H1 (cell line): ENCODE data around the gene EBF3. TPM values are rescaled to one million over a fixed set of nuclear protein-coding genes. Genes with fewer than 3 reads are reported as not detected.

Experiments used
- CTCF ChIA-PET: fragments of 300-600 bp; sonication (Branson Sonifier 250); formaldehyde crosslinking; loops from one replicate; lab custom pipeline; 2021; ENCODE audit not compliant: partially characterized antibody; lab: Charles Lee
- POLR2A ChIA-PET: fragments of 300-600 bp; sonication (Branson Sonifier 250); formaldehyde crosslinking; loops from one replicate; lab custom pipeline; 2021; ENCODE audit warnings: inconsistent platforms; ENCODE audit not compliant: partially characterized antibody; lab: Charles Lee
- DNase-seq, 2 experiments: peaks; one replicate each; pipeline versions ENCODE4 v3.0.0 to v3.0.0-alpha.2; 2010 to 2022; ENCODE audit warnings: low spot score in 2 of 2, low read depth in 1 of 2, mixed read lengths in 1 of 2
- FAIRE-seq: peaks from 2 replicates; lab custom pipeline; 2011; peaks lifted over from hg19 to GRCh38; lab: Jason Lieb, UNC
- H2AFZ ChIP-seq: 2 replicates; pipeline ENCODE4 v1.8.1; 2012; ENCODE audit warnings: low read length, inconsistent platforms
- H2AK5ac ChIP-seq: 2 replicates; pipeline ENCODE4 v1.6.1; 2013; ENCODE audit warnings: low read depth, low read length
- H2BK120ac ChIP-seq: replicated peaks from 2 replicates; pipeline ENCODE3; 2013; ENCODE audit warnings: low read depth, low read length, inconsistent platforms
- H2BK12ac ChIP-seq: 2 replicates; pipeline ENCODE4 v1.6.1; 2013; ENCODE audit warnings: low read depth, low read length
- H2BK15ac ChIP-seq: 2 replicates; pipeline ENCODE4 v1.6.1; 2013; ENCODE audit warnings: low read length
- H2BK20ac ChIP-seq: 2 replicates; pipeline ENCODE4 v1.6.1; 2013; ENCODE audit warnings: low read length
- H2BK5ac ChIP-seq: 2 replicates; pipeline ENCODE4 v1.6.1; 2013; ENCODE audit warnings: low read depth, low read length
- H3K14ac ChIP-seq: 2 replicates; pipeline ENCODE4 v1.6.1; 2013; ENCODE audit warnings: inconsistent platforms; ENCODE audit not compliant: insufficient read length
- H3K18ac ChIP-seq: 2 replicates; pipeline ENCODE4 v1.6.1; 2013; ENCODE audit warnings: low read length; ENCODE audit errors: extremely low read depth
- H3K23ac ChIP-seq: 2 replicates; pipeline ENCODE4 v1.6.1; 2013; ENCODE audit warnings: inconsistent platforms; ENCODE audit not compliant: insufficient read length
- H3K23me2 ChIP-seq: 2 replicates; pipeline ENCODE4 v1.6.1; 2013; ENCODE audit warnings: low read depth, low read length
- H3K27ac ChIP-seq: 2 replicates; pipeline ENCODE4 v1.6.1; 2011; ENCODE audit warnings: low read depth, low read length, inconsistent platforms
- H3K27me3 ChIP-seq, 4 experiments: replicated peaks in 1 of 4; 1 replicate in 1 of 4; 2 replicates in 3 of 4; pipeline versions ENCODE4 v1.6.1 to v1.8.1; 2011 to 2013; ENCODE audit warnings: low read length in 3 of 4, mild to moderate bottlenecking in 3 of 4, inconsistent platforms in 2 of 4, mixed read lengths in 2 of 4, moderate library complexity in 1 of 4; ENCODE audit not compliant: control insufficient read depth in 3 of 4, insufficient read depth in 3 of 4; ENCODE audit errors: extremely low read depth in 1 of 4
- H3K36me3 ChIP-seq, 4 experiments: 2 replicates each; pipeline versions ENCODE4 v1.6.1 to v1.8.1; 2011 to 2013; ENCODE audit warnings: mild to moderate bottlenecking in 4 of 4, low read length in 3 of 4, moderate library complexity in 2 of 4, control low read depth in 1 of 4, inconsistent platforms in 1 of 4; ENCODE audit not compliant: insufficient read depth in 4 of 4, control insufficient read depth in 2 of 4
- H3K4ac ChIP-seq: replicated peaks from 2 replicates; pipeline ENCODE3; 2013; ENCODE audit warnings: low read length, low read depth, mixed read lengths, inconsistent platforms; ENCODE audit not compliant: insufficient read length
- H3K4me1 ChIP-seq, 4 experiments: replicated peaks in 1 of 4; 1 replicate in 1 of 4; 2 replicates in 3 of 4; pipeline versions ENCODE4 v1.6.1 to v1.8.1; 2011 to 2013; ENCODE audit warnings: low read length in 3 of 4, inconsistent platforms in 2 of 4, mixed read lengths in 1 of 4; ENCODE audit not compliant: insufficient read depth in 4 of 4, control insufficient read depth in 3 of 4
- H3K4me2 ChIP-seq, 2 experiments: 2 replicates each; pipeline versions ENCODE4 v1.6.1 to v1.8.1; 2011 to 2013; ENCODE audit warnings: low read depth in 2 of 2, low read length in 2 of 2, control low read depth in 1 of 2, inconsistent platforms in 1 of 2, mild to moderate bottlenecking in 1 of 2; ENCODE audit not compliant: insufficient read depth in 1 of 2
- H3K4me3 ChIP-seq, 4 experiments: fragments of 200-600, 300-600 bp in 1 of 4; sonication (generic), shearing (Covaris generic), sonication (Bioruptor Twin) in 1 of 4; 2 replicates each; pipeline versions ENCODE4 v1.5.1 to v1.8.1; 2011 to 2016; ENCODE audit warnings: low read length in 4 of 4, low read depth in 3 of 4, control low read depth in 2 of 4, inconsistent platforms in 2 of 4, mild to moderate bottlenecking in 2 of 4, mixed read lengths in 1 of 4, moderate library complexity in 1 of 4; ENCODE audit not compliant: insufficient read depth in 2 of 4; ENCODE audit errors: extremely low read depth in 1 of 4
- H3K56ac ChIP-seq: replicated peaks from 2 replicates; pipeline ENCODE3; 2013; ENCODE audit warnings: low read depth, mild to moderate bottlenecking, mixed read lengths, low read length, inconsistent platforms; ENCODE audit not compliant: insufficient read length
- H3K79me1 ChIP-seq: 2 replicates; pipeline ENCODE4 v1.6.1; 2013; ENCODE audit warnings: low read depth, low read length, control low read depth
- H3K79me2 ChIP-seq, 2 experiments: 2 replicates each; pipeline versions ENCODE4 v1.6.1 to v1.8.1; 2012 to 2013; ENCODE audit warnings: low read length in 2 of 2, mild to moderate bottlenecking in 2 of 2, inconsistent platforms in 1 of 2; ENCODE audit not compliant: insufficient read depth in 2 of 2, control insufficient read depth in 1 of 2
- H3K9ac ChIP-seq, 4 experiments: replicated peaks in 1 of 4; 1 replicate in 1 of 4; 2 replicates in 3 of 4; pipeline versions ENCODE4 v1.6.1 to v1.8.1; 2011 to 2013; ENCODE audit warnings: low read depth in 3 of 4, low read length in 3 of 4, control low read depth in 2 of 4, mild to moderate bottlenecking in 2 of 4, moderate library complexity in 2 of 4, inconsistent platforms in 1 of 4; ENCODE audit errors: extremely low read depth in 1 of 4
- H3K9me3 ChIP-seq, 2 experiments: 2 replicates each; pipeline versions ENCODE4 v1.6.1 to v1.8.1; 2012 to 2013; ENCODE audit warnings: mild to moderate bottlenecking in 2 of 2, moderate library complexity in 2 of 2, control low read depth in 1 of 2, inconsistent platforms in 1 of 2, low read depth in 1 of 2, low read length in 1 of 2, mixed read lengths in 1 of 2; ENCODE audit not compliant: insufficient read depth in 2 of 2
- H4K20me1 ChIP-seq, 2 experiments: replicated peaks in 1 of 2; 2 replicates each; pipeline versions ENCODE3 to v1.8.1; 2011 to 2013; ENCODE audit warnings: inconsistent platforms in 2 of 2, low read length in 2 of 2, mild to moderate bottlenecking in 1 of 2; ENCODE audit not compliant: insufficient read depth in 2 of 2, control insufficient read depth in 1 of 2
- H4K5ac ChIP-seq: 2 replicates; pipeline ENCODE4 v1.6.1; 2013; ENCODE audit warnings: low read length, low read depth, mixed read lengths, inconsistent platforms; ENCODE audit not compliant: insufficient read length
- H4K8ac ChIP-seq: 2 replicates; pipeline ENCODE4 v1.8.0; 2013; ENCODE audit warnings: mild to moderate bottlenecking, moderate library complexity, low read length, inconsistent platforms; ENCODE audit not compliant: insufficient read depth; ENCODE audit errors: extremely low read depth
- H4K91ac ChIP-seq: replicated peaks from 2 replicates; pipeline ENCODE3; 2013; ENCODE audit warnings: low read length, mixed read lengths, inconsistent platforms; ENCODE audit not compliant: insufficient read length
- BCL11A ChIP-seq, 2 experiments: IDR thresholded peaks; one replicate each; pipeline ENCODE4 v1.6.1; 2011; ENCODE audit warnings: low read depth in 2 of 2, low read length in 2 of 2, mild to moderate bottlenecking in 2 of 2
- BRCA1 ChIP-seq: IDR thresholded peaks from 2 replicates; pipeline ENCODE4 v1.6.1; 2012; ENCODE audit warnings: low read depth, low read length, improper control_type of control experiment
- CEBPB ChIP-seq: IDR thresholded peaks from 2 replicates; pipeline ENCODE4 v1.6.1; 2012; ENCODE audit warnings: low read depth, low read length
- FOSL1 ChIP-seq: IDR thresholded peaks from 2 replicates; pipeline ENCODE4 v1.6.1; 2011; ENCODE audit warnings: mild to moderate bottlenecking, low read depth, low read length, moderate library complexity; ENCODE audit not compliant: insufficient read depth
- GTF2F1 ChIP-seq: IDR thresholded peaks from 2 replicates; pipeline ENCODE4 v1.6.1; 2012; ENCODE audit warnings: low read depth, low read length, improper control_type of control experiment, borderline replicate concordance
- MAFK ChIP-seq: IDR thresholded peaks from 2 replicates; pipeline ENCODE4 v1.6.1; 2012; ENCODE audit warnings: low read depth, mild to moderate bottlenecking, improper control_type of control experiment, low read length
- PHF8 ChIP-seq: fragments of 200-600 bp; sonication (generic); conservative IDR thresholded peaks from 2 replicates; pipeline ENCODE4 v1.7.1; 2012; ENCODE audit warnings: low read depth, mild to moderate bottlenecking, inconsistent platforms, low read length, moderate library complexity
- POLR2A ChIP-seq, 2 experiments: IDR thresholded peaks; 1 replicate in 1 of 2; 2 replicates in 1 of 2; pipeline ENCODE4 v1.6.1; 2011; ENCODE audit warnings: low read depth in 2 of 2, low read length in 2 of 2, mild to moderate bottlenecking in 2 of 2; ENCODE audit errors: control extremely low read depth in 1 of 2
- POU5F1 ChIP-seq: IDR thresholded peaks from 2 replicates; pipeline ENCODE4 v1.6.1; 2011; ENCODE audit warnings: low read depth, mild to moderate bottlenecking, low read length, moderate library complexity
- SRF ChIP-seq: IDR thresholded peaks from 2 replicates; pipeline ENCODE4 v1.6.1; 2011; ENCODE audit warnings: mild to moderate bottlenecking, low read depth, low read length, moderate library complexity
- TAF7 ChIP-seq: optimal IDR thresholded peaks from 2 replicates; pipeline ENCODE3; 2011; ENCODE audit warnings: low read depth, mild to moderate bottlenecking, inconsistent platforms, low read length, moderate library complexity, borderline replicate concordance
- WGBS, 2 experiments: shearing (Covaris generic) in 1 of 2; methylation state at CpG; one replicate each; pipeline versions ENCODE4 v1.1.6 to v1.1.7; 2013 to 2015; ENCODE audit warnings: low lambda C conversion rate in 2 of 2, mixed read lengths in 2 of 2, inconsistent platforms in 1 of 2, low coverage in 1 of 2, missing lambda C conversion rate in 1 of 2; ENCODE audit not compliant: insufficient replicate concordance in 2 of 2, insufficient coverage in 1 of 2, insufficient read length in 1 of 2; ENCODE audit errors: extremely low coverage in 1 of 2, missing lambda C conversion rate in 1 of 2; 5-methylcytosine and 5-hydroxymethylcytosine counted together
- polyA plus RNA-seq, 7 experiments: library from polyadenylated mRNA; depleted of rRNA in 3 of 7; stranded (reverse) in 5 of 7; unstranded in 2 of 7; fragments of >200 nt in 5 of 7; fragments of 200-250 nt in 2 of 7; gene quantifications; 1 replicate in 5 of 7; 2 replicates in 1 of 7; 4 replicates in 1 of 7; pipeline versions ENCODE4 v1.2.1 to v1.2.3, GENCODE V29; 2011 to 2013; ENCODE audit warnings: missing spikeins in 2 of 7, mixed read lengths in 2 of 7
- total RNA-seq: library from RNA; stranded (reverse); fragmentation: NEBNext Ultra II Directional; extraction: Animal tissue kit (Norgen Biotek cat#: 25700); gene quantifications from 2 replicates; pipeline ENCODE4 v1.2.1, GENCODE V29; 2021

EBF3 gene
- total and polyA plus RNA-seq, 2 of the 8 experiments (the other 6 are each of a cell fraction or from before 2014, with no cell fraction given), result 0.08 to 0.26 TPM

GRCh38 chr10:129973674-129974059 lies 9.6 kb upstream of the EBF3 start:
- H2AK5ac ChIP-seq, result no peak overlapping the region
- no peak overlapping the region for H2BK120ac ChIP-seq
- no peak overlapping the region for H3K27ac ChIP-seq
- H3K79me2 ChIP-seq, result no peaks in the 10 kb centered on the region
- no peak overlapping the region for H2AFZ ChIP-seq
- CTCF ChIA-PET, result interaction anchor here (0.6 to 3.5 kb wide), 2 partner anchors 71 to 118 kb away, joined by 3 to 14 read pairs; no protein-coding TSS in a partner anchor
- H2BK20ac ChIP-seq, result no peak overlapping the region
- H4K91ac ChIP-seq, result no peak overlapping the region
- H4K8ac ChIP-seq, result no peak overlapping the region
- H2BK5ac ChIP-seq, result no peak overlapping the region
- H4K20me1 ChIP-seq, result peaks cover 8 to 9% of the 10 kb centered on the region in 2 experiments
- no peak overlapping the region for H3K14ac ChIP-seq
- POLR2A ChIA-PET, result no interaction called here
- H2BK12ac ChIP-seq, result no peak overlapping the region
- no peak overlapping the region for H3K9ac ChIP-seq
- H3K23ac ChIP-seq, result no peak overlapping the region
- FAIRE-seq (no peak), DNase-seq (no peak)
- WGBS, 2 experiments, result 70% methylated on average over 5 of the region's 8 CpGs; no CpG with 5 or more reads in 1 of the 2 experiments
- H3K18ac ChIP-seq, result no peak overlapping the region
- no peaks in the 10 kb centered on the region for H3K9me3 ChIP-seq
- H3K4ac ChIP-seq, result no peak overlapping the region
- TF ChIP-seq SRF (no peak), FOSL1 (no peak), BCL11A (IDR thresholded peaks at IDR 0.05; ENCODE audit: low read depth in 2 of 2, low read length in 2 of 2) (no peak), POU5F1 (no peak), BRCA1 (no peak), TAF7 (no peak), PHF8 (no peak), MAFK (no peak), CEBPB (no peak), POLR2A (IDR thresholded peaks at IDR 0.05; ENCODE audit: control extremely low read depth in 1 of 2, low read depth in 2 of 2, low read length in 2 of 2) (no peak), GTF2F1 (no peak)
- peaks cover 0 to 12% (median 6%) of the 10 kb centered on the region in 4 experiments; a peak in 6 of 7 replicates for H3K4me1 ChIP-seq
- peaks cover 7% of the 10 kb centered on the region; the same call in 1 of the 2 replicates for H3K23me2 ChIP-seq
- H3K79me1 ChIP-seq, result no peaks in the 10 kb centered on the region
- H3K4me2 ChIP-seq, result no peak overlapping the region
- no peak overlapping the region for H3K4me3 ChIP-seq
- H4K5ac ChIP-seq, result no peak overlapping the region
- peaks cover 0 to 11% (median 0%) of the 10 kb centered on the region in 4 experiments; a peak in 1 of 8 replicates for H3K36me3 ChIP-seq
- H3K56ac ChIP-seq, result no peak overlapping the region
- H3K27me3 ChIP-seq, result peaks cover 46 to 76% (median 56%) of the 10 kb centered on the region in 4 experiments
- H2BK15ac ChIP-seq, result no peak overlapping the region
